ENCODE measurements around the gene LY6G6D.

LY6G6D gene

DNA sequence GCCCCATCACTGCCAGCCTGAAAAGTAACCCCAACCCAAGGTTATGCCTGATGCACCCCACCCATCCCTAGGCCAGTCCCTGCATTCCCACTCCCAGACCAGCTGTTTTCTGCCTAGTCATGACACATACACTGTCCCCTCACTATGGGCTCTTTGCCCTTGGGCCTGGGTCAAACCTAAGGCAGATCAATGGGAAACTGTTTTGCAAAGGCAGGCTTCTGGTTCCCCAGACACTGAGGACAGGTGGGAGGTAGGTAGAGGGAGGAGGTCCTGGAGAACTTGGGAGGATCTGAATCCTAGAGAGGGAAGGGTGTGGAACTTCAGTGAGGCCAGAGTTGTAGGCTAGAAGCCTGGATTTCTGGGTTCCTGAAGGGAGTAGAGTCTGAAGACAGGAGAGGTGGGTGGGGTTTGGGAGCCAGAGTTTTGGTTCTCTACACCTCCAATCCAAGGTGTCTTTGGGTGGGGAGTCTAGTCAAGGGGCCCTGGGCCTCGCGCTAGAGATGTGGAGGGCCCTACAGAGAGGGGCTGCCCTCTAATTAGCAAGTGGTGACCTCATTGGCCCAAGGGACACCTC lies 19.2 kb downstream of the LY6G6D start:
- no peak for DNase-seq (ENCODE audit: low spot score)
- in situ Hi-C loops (cut with MboI; ENCODE audit: low sequenced_read_pairs, unreplicated experiment), result no loop called here
- TF ChIP-seq, protein P1, sequence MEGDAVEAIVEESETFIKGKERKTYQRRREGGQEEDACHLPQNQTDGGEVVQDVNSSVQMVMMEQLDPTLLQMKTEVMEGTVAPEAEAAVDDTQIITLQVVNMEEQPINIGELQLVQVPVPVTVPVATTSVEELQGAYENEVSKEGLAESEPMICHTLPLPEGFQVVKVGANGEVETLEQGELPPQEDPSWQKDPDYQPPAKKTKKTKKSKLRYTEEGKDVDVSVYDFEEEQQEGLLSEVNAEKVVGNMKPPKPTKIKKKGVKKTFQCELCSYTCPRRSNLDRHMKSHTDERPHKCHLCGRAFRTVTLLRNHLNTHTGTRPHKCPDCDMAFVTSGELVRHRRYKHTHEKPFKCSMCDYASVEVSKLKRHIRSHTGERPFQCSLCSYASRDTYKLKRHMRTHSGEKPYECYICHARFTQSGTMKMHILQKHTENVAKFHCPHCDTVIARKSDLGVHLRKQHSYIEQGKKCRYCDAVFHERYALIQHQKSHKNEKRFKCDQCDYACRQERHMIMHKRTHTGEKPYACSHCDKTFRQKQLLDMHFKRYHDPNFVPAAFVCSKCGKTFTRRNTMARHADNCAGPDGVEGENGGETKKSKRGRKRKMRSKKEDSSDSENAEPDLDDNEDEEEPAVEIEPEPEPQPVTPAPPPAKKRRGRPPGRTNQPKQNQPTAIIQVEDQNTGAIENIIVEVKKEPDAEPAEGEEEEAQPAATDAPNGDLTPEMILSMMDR (IDR thresholded peaks at IDR 0.05; ENCODE audit: borderline replicate concordance, control extremely low read depth, extremely low read depth, insufficient read depth, missing control alignments), result no peak

DNA sequence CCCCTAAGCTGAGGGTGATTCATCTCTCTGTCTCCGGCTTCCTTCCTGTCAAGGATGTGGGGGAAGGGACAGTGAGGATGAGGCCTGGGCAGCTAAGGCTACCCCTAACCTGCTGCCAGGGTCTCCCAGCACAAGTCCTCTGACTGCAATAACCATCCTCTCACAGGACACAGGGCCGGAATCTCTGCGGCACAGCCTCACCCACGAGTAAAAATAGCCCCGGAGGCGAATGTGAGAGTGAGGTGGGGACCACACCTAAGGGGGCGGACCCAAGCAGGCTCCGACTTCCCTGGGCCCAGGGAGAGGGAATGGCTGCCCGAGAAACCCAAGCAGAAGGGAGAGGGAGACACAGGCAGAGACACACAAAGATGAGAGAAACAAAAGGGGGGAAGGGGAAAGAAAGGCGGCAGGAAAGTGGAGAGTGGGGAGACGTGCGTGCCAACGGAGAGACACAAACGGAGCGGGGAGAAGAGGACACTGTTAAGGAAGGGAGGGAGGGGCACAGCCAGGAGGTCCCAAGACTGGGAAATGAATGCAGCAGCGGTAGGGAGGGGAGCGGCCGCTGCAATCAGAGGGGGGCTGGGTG lies 19.8 kb downstream of the LY6G6D start:
- DNase-seq (ENCODE audit: low spot score), result peak; percentile 84
- in situ Hi-C loops (cut with MboI; ENCODE audit: low sequenced_read_pairs, unreplicated experiment), result no loop called here
- TF ChIP-seq, protein P1 (IDR thresholded peaks at IDR 0.05; ENCODE audit: borderline replicate concordance, control extremely low read depth, extremely low read depth, insufficient read depth, missing control alignments), result no peak

DNA sequence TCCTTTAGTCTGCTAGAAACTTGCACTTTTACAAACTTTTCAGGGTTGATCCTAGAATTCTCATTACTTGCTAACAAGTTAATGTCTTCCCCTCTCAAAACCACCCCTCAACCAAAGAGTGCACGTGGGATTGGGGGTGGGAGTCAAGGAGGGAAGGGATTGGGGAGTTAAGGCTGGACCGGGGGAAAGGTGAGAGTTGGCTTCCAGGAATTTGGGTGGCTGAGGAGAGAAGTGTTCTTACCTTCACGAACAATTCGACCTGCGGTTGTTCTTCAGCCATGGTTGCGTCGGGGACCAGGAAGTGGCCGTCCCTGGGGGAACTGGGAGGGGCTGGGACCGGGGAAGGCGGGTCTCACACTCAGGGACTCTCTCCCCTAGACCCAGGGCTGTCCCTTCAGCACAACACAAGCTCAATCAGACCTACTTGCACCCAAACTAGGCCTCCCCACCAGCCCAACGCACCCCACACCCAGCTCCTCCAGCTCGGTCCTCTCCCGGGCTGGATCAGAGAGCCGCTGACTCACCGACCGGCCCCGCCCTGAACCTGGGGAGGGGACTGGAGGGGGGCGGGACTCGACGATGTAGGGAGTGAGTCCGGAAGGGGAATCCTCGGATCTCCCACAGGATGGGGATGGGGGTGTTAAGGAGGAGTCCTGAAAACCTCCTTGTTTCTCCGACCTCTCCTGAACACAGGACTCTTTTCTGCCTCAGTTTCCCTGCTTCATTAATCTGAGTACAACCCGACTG lies 21.0 kb downstream of the LY6G6D start, which contains the start of gene CLIC1:
CLIC1 (minus strand) TSS at position 510 of the 747 bp plus-strand sequence; CDS start at position 280, 230 bp downstream.
- in situ Hi-C loops (cut with MboI; ENCODE audit: low sequenced_read_pairs, unreplicated experiment), result no loop called here
- TF ChIP-seq, protein P1 (IDR thresholded peaks at IDR 0.05; ENCODE audit: borderline replicate concordance, control extremely low read depth, extremely low read depth, insufficient read depth, missing control alignments), result no peak
- DNase-seq (ENCODE audit: low spot score), result peak; percentile 86

DNA sequence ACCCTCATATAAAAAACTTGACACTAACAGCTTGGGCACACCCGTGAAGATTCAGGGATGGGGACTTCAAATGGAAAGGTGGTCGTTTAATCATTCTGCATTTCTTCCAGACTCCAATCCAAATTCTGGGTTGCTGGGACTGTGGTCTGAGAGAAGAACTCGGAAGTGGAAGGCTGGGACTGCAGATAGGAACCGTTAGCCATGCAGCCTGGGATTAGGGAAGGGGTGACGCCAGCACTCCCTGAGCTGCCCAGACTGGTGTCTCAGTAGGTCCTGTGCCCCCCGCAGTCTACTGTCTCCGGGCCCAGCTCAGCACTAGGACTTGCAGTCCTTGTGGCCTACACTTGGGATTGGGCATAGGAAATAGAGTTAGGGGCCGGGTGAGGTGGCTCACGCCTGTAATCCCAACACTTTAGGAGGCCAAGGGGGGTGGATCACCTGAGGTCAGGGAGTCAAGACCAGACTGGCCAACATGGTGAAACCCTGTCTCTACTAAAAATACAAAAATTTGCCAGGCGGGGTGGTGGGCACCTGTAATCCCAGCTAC lies 21.7 kb downstream of the LY6G6D start:
- in situ Hi-C loops (cut with MboI; ENCODE audit: low sequenced_read_pairs, unreplicated experiment), result no loop called here
- DNase-seq (ENCODE audit: low spot score), result no peak
- TF ChIP-seq, protein P1 (IDR thresholded peaks at IDR 0.05; ENCODE audit: borderline replicate concordance, control extremely low read depth, extremely low read depth, insufficient read depth, missing control alignments), result no peak

DNA sequence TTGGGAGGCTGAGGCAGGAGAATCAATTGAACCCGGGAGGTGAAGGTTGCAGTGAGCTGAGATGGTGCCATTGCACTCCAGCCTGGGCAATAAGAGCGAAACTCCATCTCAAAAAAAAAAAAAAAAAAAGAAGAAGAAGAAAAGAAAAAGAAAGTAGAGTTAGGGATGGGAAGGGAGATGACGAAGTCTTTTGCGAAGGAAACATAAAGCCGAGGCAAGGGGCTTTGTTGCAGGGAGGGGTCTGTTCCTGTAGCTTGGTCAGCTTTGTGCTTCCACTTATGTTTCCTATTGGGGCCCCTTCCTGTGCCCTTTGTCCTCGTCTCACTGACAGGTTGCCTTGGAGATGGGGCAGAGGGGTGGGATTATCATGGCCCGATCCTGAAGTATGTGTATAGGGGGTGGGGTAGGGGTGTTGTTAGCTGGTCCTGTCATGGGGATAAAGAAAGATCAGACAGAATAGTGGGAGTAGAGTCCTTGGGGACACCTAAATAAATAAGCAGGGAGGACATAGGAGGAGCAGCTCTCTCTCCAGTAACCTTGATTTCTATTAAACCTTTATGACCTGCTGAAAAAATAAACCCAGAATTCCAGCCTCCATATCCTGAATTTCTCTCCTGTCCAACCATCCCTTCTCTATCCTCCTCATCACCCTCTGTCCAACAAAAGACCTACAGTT lies 22.3 kb downstream of the LY6G6D start:
- no peak for DNase-seq (ENCODE audit: low spot score)
- in situ Hi-C loops (cut with MboI; ENCODE audit: low sequenced_read_pairs, unreplicated experiment), result no loop called here
- TF ChIP-seq, protein P1 (IDR thresholded peaks at IDR 0.05; ENCODE audit: borderline replicate concordance, control extremely low read depth, extremely low read depth, insufficient read depth, missing control alignments), result no peak

Data from GM13976 (cell line).